NCI-H526 treated with DMSO at 0.1 percent for 48 hours (cell line): Measurements from ENCODE around the gene PTCD1.

Experiments used
- DNase-seq: peaks from one replicate; lab custom pipeline; 2025; lab: John Stamatoyannopoulos, UW

PTCD1 gene

GRCh38 chr7:99408379-99409191, 30.0 kb downstream of the PTCD1 start, which contains the start of the genes BUD31 and PDAP1:
Gene BUD31 (plus strand): TSS chr7:99408969. CDS start chr7:99411093, 2,124 bp downstream.
Gene PDAP1 (minus strand): TSS chr7:99408597. CDS start chr7:99408548, 49 bp downstream.
- DNase-seq, result peak; percentile 97

GRCh38 chr7:99407872-99408378, 30.7 kb downstream of the PTCD1 start:
- DNase-seq, result peak; percentile 14

GRCh38 chr7:99406557-99406956, 32.0 kb downstream of the PTCD1 start:
- no peak for DNase-seq

GRCh38 chr7:99404977-99405320, 33.6 kb downstream of the PTCD1 start:
- DNase-seq, result no peak

GRCh38 chr7:99404235-99404976, 34.2 kb downstream of the PTCD1 start:
- no peak for DNase-seq

- no peak for DNase-seq
Measured at GRCh38 chr7:99403764-99404163, 34.8 kb downstream of the PTCD1 start.

GRCh38 chr7:99402854-99403253, 35.7 kb downstream of the PTCD1 start:
- DNase-seq, result no peak

- no peak for DNase-seq
Measured at GRCh38 chr7:99399597-99399996, 39.0 kb downstream of the PTCD1 start.

- no peak for DNase-seq
Measured at GRCh38 chr7:99398891-99399445, 39.6 kb downstream of the PTCD1 start.

GRCh38 chr7:99397297-99397983, 41.2 kb downstream of the PTCD1 start:
- no peak for DNase-seq

GRCh38 chr7:99396418-99397296, 41.9 kb downstream of the PTCD1 start:
- no peak for DNase-seq

GRCh38 chr7:99395616-99396327, 42.8 kb downstream of the PTCD1 start:
- DNase-seq, result no peak

- no peak for DNase-seq
Measured at GRCh38 chr7:99394188-99394502, 44.5 kb downstream of the PTCD1 start.

GRCh38 chr7:99393355-99394187, 45.0 kb downstream of the PTCD1 start:
- DNase-seq, result peak; percentile 83

GRCh38 chr7:99392659-99393354, 45.8 kb downstream of the PTCD1 start:
- peak; percentile 90 for DNase-seq

- DNase-seq, result peak; percentile 9
Measured at GRCh38 chr7:99392046-99392445, 46.6 kb downstream of the PTCD1 start.

GRCh38 chr7:99390941-99391602, 47.5 kb downstream of the PTCD1 start:
- no peak for DNase-seq

- no peak for DNase-seq
Measured at GRCh38 chr7:99389772-99390171, 48.8 kb downstream of the PTCD1 start.
